ENCODE measurements around the gene ACTR10.

- TF ChIP-seq CTCF (IDR thresholded peaks at IDR 0.05 in 4 of 5, conservative IDR thresholded peaks at IDR 0.05 in 1 of 5): no peak
- TF ChIP-seq POLR2A (IDR thresholded peaks at IDR 0.05): no peak
Measured at GRCh38 chr14:58215191-58215914, 15.4 kb downstream of the ACTR10 start.

Measured in gastrocnemius medialis (tissue), 4 donors.